Thyroid gland (tissue), 4 donors: ENCODE data around the gene NIM1K. TPM values are rescaled to one million over a fixed set of nuclear protein-coding genes. Genes with fewer than 3 reads are reported as not detected.

ENCODE experiments used
- DNase-seq, 2 donors: peaks; one replicate each; pipeline ENCODE4 v3.0.0-alpha.2; 2019
- H3K27ac ChIP-seq, 3 donors: fragments of 200-600 bp; sonication (generic); 1 replicate in 2 of 3; 2 replicates in 1 of 3; pipeline ENCODE4 v1.5.1; 2016 to 2019; ENCODE audit warnings: mild to moderate bottlenecking in 1 of 3, moderate library complexity in 1 of 3
- H3K27me3 ChIP-seq: fragments of 200-600 bp; sonication (generic); one replicate; pipeline ENCODE4 v1.5.1; 2019
- H3K36me3 ChIP-seq, 2 donors: fragments of 200-600 bp; sonication (generic); one replicate each; pipeline ENCODE4 v1.5.1; 2016 to 2019
- H3K4me1 ChIP-seq, 2 donors: fragments of 200-600 bp; sonication (generic); one replicate each; pipeline ENCODE4 v1.5.1; 2017 to 2019
- H3K4me3 ChIP-seq, 3 donors: fragments of 200-600 bp; sonication (generic); replicated peaks in 1 of 3; 1 replicate in 2 of 3; 2 replicates in 1 of 3; pipeline ENCODE4 v1.5.1; 2016; ENCODE audit warnings: mild to moderate bottlenecking in 1 of 3
- H3K9me3 ChIP-seq: fragments of 200-600 bp; sonication (generic); one replicate; pipeline ENCODE4 v1.5.1; 2017
- CTCF ChIP-seq, 6 experiments: fragments of 200-600 bp in 3 of 6; fragments of 450-650 bp in 3 of 6; sonication (generic) in 3 of 6; IDR thresholded peaks; one replicate each; pipeline ENCODE4 v1.5.1; 2016 to 2019; ENCODE audit warnings: antibody characterized with exemption in 6 of 6, mild to moderate bottlenecking in 2 of 6, inconsistent platforms in 1 of 6, moderate library complexity in 1 of 6
- POLR2A ChIP-seq, 2 donors: fragments of 450-650 bp; IDR thresholded peaks; one replicate each; pipeline ENCODE4 v1.6.1; 2017; ENCODE audit warnings: antibody characterized with exemption in 2 of 2, mild to moderate bottlenecking in 2 of 2, moderate library complexity in 1 of 2
- WGBS, 2 donors: methylation state at CpG; one replicate each; pipeline ENCODE4 v1.1.5; 2017; 5-methylcytosine and 5-hydroxymethylcytosine counted together
- intact Hi-C: fragments of 100-400 bp; cut with DNase I; formaldehyde crosslinking; loops from one replicate; pipeline ENCODE4 v1.15.1; 2023
- total RNA-seq, 4 donors: library from RNA; depleted of rRNA; stranded (reverse); fragments of >200 nt; gene quantifications; one replicate each; pipeline ENCODE4 v1.2.3, GENCODE V29; 2016

NIM1K gene
- total RNA-seq, 4 donors from 2014 or later: 0.40 to 2.1 (median 0.58) TPM

DNA sequence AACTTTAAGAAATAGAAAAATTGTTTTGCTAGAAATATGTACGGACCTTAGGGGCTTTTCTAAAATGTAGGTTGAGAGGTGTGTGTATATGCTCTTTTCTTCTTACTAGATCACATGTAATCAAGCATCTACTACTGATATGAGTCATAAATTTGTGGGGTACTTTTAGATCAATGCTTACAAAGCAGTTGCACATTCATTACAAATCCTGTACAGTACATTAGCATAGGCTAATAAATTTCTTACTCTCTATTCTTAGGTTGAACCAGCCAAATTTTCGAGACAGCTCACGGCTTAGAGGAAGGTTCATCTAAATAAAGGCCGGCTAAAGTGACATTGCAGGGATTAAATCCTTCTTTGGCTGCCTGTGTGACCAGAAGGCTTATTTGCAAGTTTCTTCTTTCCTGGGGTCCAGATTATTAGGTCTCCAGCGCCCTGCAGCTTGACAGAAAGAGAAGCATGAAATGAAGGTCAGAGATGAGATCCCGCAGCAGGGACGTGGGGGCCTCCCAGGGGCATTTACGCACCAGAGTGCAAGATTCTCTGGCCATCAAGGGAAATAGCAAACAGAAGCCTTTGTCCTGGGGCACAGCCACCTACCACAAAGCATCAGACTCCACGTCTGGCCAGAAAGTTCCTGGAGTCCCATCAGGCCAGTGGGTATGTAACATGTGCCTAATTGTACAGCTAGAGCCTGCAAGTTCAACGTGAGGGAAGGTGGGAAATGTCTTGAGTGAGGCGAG lies 53.0 kb downstream of the NIM1K start:
- no peak for DNase-seq
- TF ChIP-seq POLR2A (IDR thresholded peaks at IDR 0.05): no peak
- intact Hi-C loops: no loop called here
- Histone ChIP-seq H3K4me3 (no peak overlapping the region), H3K36me3 (no peaks in the 10 kb centered on the region), H3K27ac (no peak overlapping the region), H3K9me3 (no peaks in the 10 kb centered on the region), H3K27me3 (no peaks in the 10 kb centered on the region), H3K4me1 (no peaks in the 10 kb centered on the region)
- WGBS, 2 donors: 83 to 85% methylated on average over 11 of the region's 11 CpGs

DNA sequence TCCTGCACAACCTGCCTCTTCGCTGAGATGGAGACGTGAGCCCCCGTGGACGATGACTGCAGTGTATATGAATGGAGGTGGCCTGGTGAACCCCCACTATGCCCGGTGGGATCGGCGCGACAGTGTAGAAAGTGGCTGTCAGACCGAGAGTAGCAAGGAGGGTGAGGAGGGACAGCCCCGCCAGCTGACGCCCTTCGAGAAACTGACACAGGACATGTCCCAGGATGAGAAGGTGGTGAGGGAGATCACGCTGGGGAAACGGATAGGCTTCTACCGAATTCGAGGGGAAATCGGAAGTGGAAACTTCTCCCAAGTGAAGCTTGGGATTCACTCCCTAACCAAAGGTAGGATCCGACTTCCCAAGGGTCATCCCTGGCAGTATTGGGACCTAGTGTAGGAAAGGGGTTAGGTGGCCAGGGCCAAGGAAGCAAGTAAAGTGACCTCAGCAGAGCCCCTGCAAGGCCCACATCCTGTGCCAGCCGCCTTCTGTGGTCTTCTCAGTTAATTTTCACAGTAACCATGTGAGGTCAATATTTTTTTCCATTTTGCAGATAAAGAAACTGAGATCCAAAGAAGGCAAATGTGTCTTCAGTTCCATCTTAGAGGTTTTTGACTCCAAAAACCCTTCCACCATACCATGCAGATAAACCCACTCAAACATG lies 53.8 kb downstream of the NIM1K start:
- DNase-seq: no peak
- Histone ChIP-seq H3K4me3 (no peak overlapping the region), H3K27me3 (no peaks in the 10 kb centered on the region), H3K9me3 (no peaks in the 10 kb centered on the region), H3K4me1 (no peaks in the 10 kb centered on the region), H3K27ac (no peak overlapping the region), H3K36me3 (no peaks in the 10 kb centered on the region)
- no peak for TF ChIP-seq CTCF (IDR thresholded peaks at IDR 0.05)
- no peak for TF ChIP-seq POLR2A (IDR thresholded peaks at IDR 0.05)
- intact Hi-C loops: no loop called here
- WGBS, 2 donors: 93 to 96% methylated on average over 19 of the region's 19 CpGs

DNA sequence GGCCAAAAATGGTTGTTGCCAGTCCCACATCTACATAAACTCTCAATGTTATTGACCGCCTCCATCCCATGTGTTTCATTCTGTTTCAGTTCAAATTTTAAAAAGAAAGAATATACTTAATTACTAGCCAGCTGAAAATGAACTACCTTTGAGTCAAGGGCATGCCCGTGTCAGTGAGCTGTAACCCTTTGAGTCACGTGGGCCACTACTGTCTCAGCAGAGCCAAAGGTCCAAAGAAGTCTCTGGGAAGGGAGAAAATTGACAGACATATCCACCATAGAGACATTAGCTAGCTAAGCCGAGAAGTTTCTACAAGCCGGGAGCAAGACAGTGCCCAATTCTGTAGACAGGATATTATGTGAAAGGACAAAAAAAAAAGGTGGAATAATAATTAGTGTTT lies 59.7 kb downstream of the NIM1K start:
- H3K9me3 ChIP-seq: no peaks in the 10 kb centered on the region
- intact Hi-C loops: no loop called here
- no peak for DNase-seq

GRCh38 chr5:43255704-43256103 lies 63.7 kb downstream of the NIM1K start:
- Histone ChIP-seq H3K4me1 (no peaks in the 10 kb centered on the region), H3K27me3 (no peaks in the 10 kb centered on the region), H3K27ac (no peak overlapping the region), H3K36me3 (no peaks in the 10 kb centered on the region), H3K9me3 (no peaks in the 10 kb centered on the region), H3K4me3 (no peak overlapping the region)
- DNase-seq: no peak
- TF ChIP-seq CTCF (IDR thresholded peaks at IDR 0.05) (no peak), POLR2A (IDR thresholded peaks at IDR 0.05) (no peak)
- intact Hi-C loops: no loop called here
- WGBS, 2 donors: 87 to 99% methylated on average over 2 of the region's 2 CpGs

More for the DNA sequence above, 59.7 kb downstream of the NIM1K start:
- TF ChIP-seq CTCF (IDR thresholded peaks at IDR 0.05) (no peak), POLR2A (IDR thresholded peaks at IDR 0.05) (no peak)
- Histone ChIP-seq H3K27me3 (no peaks in the 10 kb centered on the region), H3K4me3 (no peak overlapping the region), H3K4me1 (no peaks in the 10 kb centered on the region), H3K27ac (no peak overlapping the region), H3K36me3 (no peaks in the 10 kb centered on the region)
- 76 to 82% methylated on average over 5 of the region's 5 CpGs for WGBS, 2 donors

GRCh38 chr5:43256261-43256966 lies 64.4 kb downstream of the NIM1K start:
- intact Hi-C loops: no loop called here
- TF ChIP-seq CTCF (IDR thresholded peaks at IDR 0.05): no peak
- no peak for TF ChIP-seq POLR2A (IDR thresholded peaks at IDR 0.05)
- H3K4me1 ChIP-seq: no peaks in the 10 kb centered on the region
- H3K27ac ChIP-seq: no peak overlapping the region
- 58 to 61% methylated on average over 2 of the region's 2 CpGs for WGBS, 2 donors
- H3K9me3 ChIP-seq: no peaks in the 10 kb centered on the region
- no peaks in the 10 kb centered on the region for H3K27me3 ChIP-seq
- H3K4me3 ChIP-seq: no peak overlapping the region
- DNase-seq: no peak
- no peaks in the 10 kb centered on the region for H3K36me3 ChIP-seq
